ENCODE measurements around the gene KCNJ16.

Gene KCNJ16

GRCh38 chr17:70134777-70135176, 59.8 kb downstream of the KCNJ16 start:
- no peak for DNase-seq

GRCh38 chr17:70136131-70136530, 61.1 kb downstream of the KCNJ16 start:
- no peak for DNase-seq

GRCh38 chr17:70137451-70138230, 62.6 kb downstream of the KCNJ16 start:
- DNase-seq, result no peak

- no peak for DNase-seq
These were observed 63.4 kb downstream of the KCNJ16 start for GRCh38 chr17:70138291-70138865.

GRCh38 chr17:70139449-70139993, 64.5 kb downstream of the KCNJ16 start:
- no peak for DNase-seq

- DNase-seq, result no peak
These were observed 69.3 kb downstream of the KCNJ16 start for GRCh38 chr17:70144260-70144846.

- no peak for DNase-seq
These were observed 78.2 kb downstream of the KCNJ16 start for GRCh38 chr17:70153210-70153609.

GRCh38 chr17:70157151-70157550, 82.1 kb downstream of the KCNJ16 start:
- no peak for DNase-seq

- no peak for DNase-seq
These were observed 83.2 kb downstream of the KCNJ16 start for GRCh38 chr17:70158180-70158579.

- DNase-seq, result no peak
These were observed 83.6 kb downstream of the KCNJ16 start for GRCh38 chr17:70158591-70158990.

GRCh38 chr17:70159980-70160379, 85.0 kb downstream of the KCNJ16 start:
- no peak for DNase-seq

GRCh38 chr17:70161519-70161918, 86.5 kb downstream of the KCNJ16 start:
- no peak for DNase-seq

GRCh38 chr17:70165383-70165782, 90.4 kb downstream of the KCNJ16 start:
- no peak for DNase-seq

- DNase-seq, result no peak
These were observed 91.6 kb downstream of the KCNJ16 start for GRCh38 chr17:70166615-70167014.

GRCh38 chr17:70168044-70168976, 93.3 kb downstream of the KCNJ16 start:
- DNase-seq, result no peak

GRCh38 chr17:70168977-70169708, 94.1 kb downstream of the KCNJ16 start, which contains the start of gene KCNJ2:
KCNJ2 (plus strand) TSS chr17:70169532; CDS start chr17:70175040, 5,508 bp downstream.
- no peak for DNase-seq

- DNase-seq, result no peak
These were observed 94.9 kb downstream of the KCNJ16 start for GRCh38 chr17:70169709-70170597.

GRCh38 chr17:70171159-70171558, 96.1 kb downstream of the KCNJ16 start:
- no peak for DNase-seq

- no peak for DNase-seq
These were observed 97.4 kb downstream of the KCNJ16 start for GRCh38 chr17:70172449-70172848.

GRCh38 chr17:70172923-70173322, 97.9 kb downstream of the KCNJ16 start:
- DNase-seq, result no peak

GRCh38 chr17:70173681-70174080, 98.7 kb downstream of the KCNJ16 start:
- no peak for DNase-seq

Data from NCI-H1694 (cell line).